Progenitor cell of endocrine pancreas (in vitro differentiated cells): ENCODE data around the gene ETV6. TPM values are rescaled to one million over a fixed set of nuclear protein-coding genes. Genes with fewer than 3 reads are reported as not detected.

Experiments
- DNase-seq: peaks from one replicate; pipeline ENCODE4 v3.0.0; 2021; ENCODE audit warnings: low spot score; ENCODE audit not compliant: unreplicated experiment
- H3K27ac Mint-ChIP-seq: 2 replicates; pipeline ENCODE4 v1.8.0; 2021; ENCODE audit warnings: mild to moderate bottlenecking, moderate library complexity, mixed read lengths
- H3K27me3 Mint-ChIP-seq: 2 replicates; pipeline ENCODE4 v1.8.0; 2021; ENCODE audit warnings: mixed read lengths
- H3K36me3 Mint-ChIP-seq: 2 replicates; pipeline ENCODE4 v1.8.0; 2022; ENCODE audit warnings: mixed read lengths; ENCODE audit not compliant: insufficient read depth
- H3K4me1 Mint-ChIP-seq: 2 replicates; pipeline ENCODE4 v1.8.0; 2021; ENCODE audit warnings: low read depth, mixed read lengths
- H3K4me3 Mint-ChIP-seq: 2 replicates; pipeline ENCODE4 v1.8.0; 2021; ENCODE audit warnings: low read depth, mild to moderate bottlenecking, moderate library complexity, mixed read lengths
- H3K9me3 Mint-ChIP-seq: 2 replicates; pipeline ENCODE4 v1.8.0; 2021; ENCODE audit warnings: low read depth, mixed read lengths
- CTCF ChIP-seq: fragments of 200-600 bp; sonication (generic); IDR thresholded peaks from one replicate; pipeline ENCODE4 v1.5.0; 2021; ENCODE audit warnings: antibody characterized with exemption, mild to moderate bottlenecking; ENCODE audit not compliant: unreplicated experiment
- total RNA-seq: library from RNA; stranded (reverse); gene quantifications from 2 replicates; pipeline ENCODE4 v1.2.1, GENCODE V29; 2021

The ETV6 gene
- total RNA-seq, 1 donor from 2014 or later: 55.2 TPM

GRCh38 chr12:11833174-11833895 lies 183.9 kb downstream of the ETV6 start:
- H3K4me1 Mint-ChIP-seq: peaks cover 38% of the 10 kb centered on the region
- no peak for TF ChIP-seq CTCF
- DNase-seq: no peak
- H3K36me3 Mint-ChIP-seq: peaks cover 3% of the 10 kb centered on the region
- no peak overlapping the region for H3K4me3 Mint-ChIP-seq
- no peaks in the 10 kb centered on the region for H3K9me3 Mint-ChIP-seq
- no peaks in the 10 kb centered on the region for H3K27me3 Mint-ChIP-seq
- H3K27ac Mint-ChIP-seq: no peak overlapping the region

GRCh38 chr12:11834104-11834812 lies 184.8 kb downstream of the ETV6 start:
- Mint-ChIP-seq H3K27ac (peak overlapping the region; percentile 69), H3K36me3 (peaks cover 7% of the 10 kb centered on the region), H3K9me3 (no peaks in the 10 kb centered on the region), H3K27me3 (no peaks in the 10 kb centered on the region), H3K4me3 (no peak overlapping the region), H3K4me1 (peaks cover 38% of the 10 kb centered on the region)
- no peak for TF ChIP-seq CTCF
- no peak for DNase-seq

GRCh38 chr12:11834931-11835330 lies 185.5 kb downstream of the ETV6 start:
- no peak overlapping the region for H3K4me3 Mint-ChIP-seq

GRCh38 chr12:11836282-11837151 lies 187.0 kb downstream of the ETV6 start:
- no peak for TF ChIP-seq CTCF
- no peak overlapping the region for H3K27ac Mint-ChIP-seq
- H3K27me3 Mint-ChIP-seq: no peaks in the 10 kb centered on the region
- no peak overlapping the region for H3K4me3 Mint-ChIP-seq
- no peaks in the 10 kb centered on the region for H3K9me3 Mint-ChIP-seq
- DNase-seq: no peak
- peaks cover 25% of the 10 kb centered on the region for H3K36me3 Mint-ChIP-seq
- peaks cover 41% of the 10 kb centered on the region for H3K4me1 Mint-ChIP-seq

More at GRCh38 chr12:11834931-11835330, 185.5 kb downstream of the ETV6 start:
- no peak for TF ChIP-seq CTCF
- peak overlapping the region; percentile 69 for H3K27ac Mint-ChIP-seq
- peaks cover 12% of the 10 kb centered on the region for H3K36me3 Mint-ChIP-seq
- DNase-seq: no peak
- H3K27me3 Mint-ChIP-seq: no peaks in the 10 kb centered on the region
- H3K9me3 Mint-ChIP-seq: no peaks in the 10 kb centered on the region
- peaks cover 38% of the 10 kb centered on the region for H3K4me1 Mint-ChIP-seq
